HG03558 (cell line): ENCODE measurements around the gene ABRACL.
A peak's percentile ranks its signal among the peaks of the same experiment; 100 is the strongest.
"Not testable (repeated sequence)": the region's sequence is repeated elsewhere in the genome, so short reads cannot be mapped to it uniquely, and the experiment has no call there.

Experiments
- ATAC-seq: cut with Tn5 transposase; IDR thresholded peaks from one replicate; pipeline ENCODE4 v1.9.1; 2021; ENCODE audit warnings: moderate number of reproducible peaks; ENCODE audit not compliant: unreplicated experiment; ENCODE audit errors: extremely low read depth

The ABRACL gene

DNA sequence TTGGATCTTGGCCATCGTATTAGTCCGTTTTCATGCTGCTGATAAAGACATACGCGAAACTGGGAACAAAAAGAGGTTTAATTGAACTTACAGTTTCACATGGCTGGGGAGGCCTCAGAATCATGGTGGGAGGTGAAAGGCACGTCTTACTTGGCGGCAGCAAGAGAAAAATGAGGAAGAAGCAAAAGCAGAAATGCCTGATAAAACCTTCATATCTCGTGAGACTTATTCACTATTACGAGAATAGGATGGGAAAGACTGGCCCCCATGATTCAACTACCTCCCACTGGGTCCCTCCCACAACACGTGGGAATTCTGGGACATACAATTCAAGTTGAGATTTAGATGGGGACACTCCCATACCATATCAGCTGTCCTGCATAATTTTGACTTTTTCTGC is 20.4 kb upstream of the ABRACL start:
- ATAC-seq, result no peak

DNA sequence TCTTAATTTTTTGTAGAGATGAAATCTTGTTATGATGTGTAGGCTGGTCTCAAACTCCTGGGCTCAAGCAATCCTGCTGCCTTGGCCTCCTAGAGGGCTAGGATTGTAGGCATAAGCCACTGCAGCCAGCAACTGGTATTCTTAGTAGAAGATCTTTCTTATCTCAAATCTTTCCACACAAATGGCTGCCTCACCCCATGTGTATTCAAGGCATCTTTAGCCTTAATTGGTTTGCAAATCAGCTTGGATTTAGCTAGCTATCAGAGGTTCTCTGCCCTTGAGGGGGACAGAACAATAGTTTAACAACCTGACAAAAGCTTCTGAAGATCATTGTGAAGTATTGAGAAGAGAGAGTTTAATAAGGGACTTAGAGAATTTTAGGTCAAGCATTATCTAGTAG is 17.9 kb upstream of the ABRACL start:
- no peak for ATAC-seq

DNA sequence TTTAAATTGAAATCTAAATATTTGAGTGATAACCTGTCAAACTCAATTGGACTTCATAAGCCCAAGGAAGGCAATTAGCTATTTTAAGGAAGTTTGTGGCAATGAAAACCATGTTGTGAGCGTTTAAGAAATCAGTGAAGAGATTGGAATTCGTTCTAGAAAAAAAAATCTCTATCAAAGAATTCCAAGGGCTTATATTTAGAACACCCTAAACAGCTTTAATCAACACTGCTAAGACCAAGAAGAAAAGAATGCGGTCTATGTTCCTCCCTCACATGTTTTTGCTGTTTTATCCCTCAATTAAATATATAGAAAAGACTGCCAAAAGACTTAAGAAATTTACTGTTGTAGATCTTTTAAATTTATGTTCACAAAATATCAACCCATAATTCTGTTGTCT is 16.6 kb upstream of the ABRACL start:
- no peak for ATAC-seq

DNA sequence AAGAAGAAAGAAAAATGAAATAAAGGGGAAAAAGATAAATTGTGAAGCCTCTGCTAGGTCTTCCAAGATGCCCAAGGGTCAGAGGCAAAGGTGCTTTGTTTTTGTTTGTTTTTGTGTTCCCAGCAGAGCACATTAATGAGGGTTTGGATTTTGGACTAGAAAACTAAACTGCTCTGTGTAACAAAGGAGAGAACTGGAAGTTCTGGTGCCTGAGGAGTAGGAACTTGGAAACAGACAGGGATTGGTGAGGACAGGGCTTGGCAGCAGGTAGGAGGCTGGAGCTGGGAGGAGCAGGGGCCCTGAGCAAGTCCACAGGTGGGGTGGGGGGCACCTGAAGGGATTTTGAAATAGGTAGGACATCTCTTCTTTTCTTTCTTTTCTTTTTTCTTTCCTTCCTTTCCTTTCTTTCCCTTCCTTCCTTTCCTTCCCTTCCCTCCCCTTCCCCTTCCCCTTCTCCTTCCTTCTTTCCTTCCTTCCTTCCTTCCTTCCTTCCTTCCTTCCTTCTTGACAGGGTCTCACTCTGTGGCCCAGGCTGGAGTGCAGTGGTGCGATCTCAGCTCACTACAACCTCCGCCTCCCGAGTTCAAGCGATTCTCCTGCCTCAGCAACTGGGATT is 15.3 kb upstream of the ABRACL start:
- no peak for ATAC-seq

DNA sequence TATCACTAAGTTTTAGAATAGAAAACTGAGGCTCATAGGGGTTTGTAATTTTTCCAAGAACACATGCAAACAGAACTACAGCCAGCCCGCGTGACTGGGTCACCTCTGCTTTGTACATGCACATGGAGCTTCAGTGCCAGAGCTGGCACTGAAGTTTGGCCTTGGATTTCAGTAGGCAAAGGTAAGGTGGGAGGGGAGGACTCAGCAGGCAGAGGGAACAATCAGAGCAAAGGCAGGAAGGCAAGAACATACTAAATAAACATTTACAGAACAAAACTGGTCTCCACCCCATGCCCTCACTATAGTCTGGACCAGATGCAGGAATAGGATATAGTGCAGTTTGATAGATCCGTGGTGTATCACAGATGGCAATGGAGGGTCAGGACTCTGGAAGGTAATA is 13.6 kb upstream of the ABRACL start:
- ATAC-seq, result no peak

DNA sequence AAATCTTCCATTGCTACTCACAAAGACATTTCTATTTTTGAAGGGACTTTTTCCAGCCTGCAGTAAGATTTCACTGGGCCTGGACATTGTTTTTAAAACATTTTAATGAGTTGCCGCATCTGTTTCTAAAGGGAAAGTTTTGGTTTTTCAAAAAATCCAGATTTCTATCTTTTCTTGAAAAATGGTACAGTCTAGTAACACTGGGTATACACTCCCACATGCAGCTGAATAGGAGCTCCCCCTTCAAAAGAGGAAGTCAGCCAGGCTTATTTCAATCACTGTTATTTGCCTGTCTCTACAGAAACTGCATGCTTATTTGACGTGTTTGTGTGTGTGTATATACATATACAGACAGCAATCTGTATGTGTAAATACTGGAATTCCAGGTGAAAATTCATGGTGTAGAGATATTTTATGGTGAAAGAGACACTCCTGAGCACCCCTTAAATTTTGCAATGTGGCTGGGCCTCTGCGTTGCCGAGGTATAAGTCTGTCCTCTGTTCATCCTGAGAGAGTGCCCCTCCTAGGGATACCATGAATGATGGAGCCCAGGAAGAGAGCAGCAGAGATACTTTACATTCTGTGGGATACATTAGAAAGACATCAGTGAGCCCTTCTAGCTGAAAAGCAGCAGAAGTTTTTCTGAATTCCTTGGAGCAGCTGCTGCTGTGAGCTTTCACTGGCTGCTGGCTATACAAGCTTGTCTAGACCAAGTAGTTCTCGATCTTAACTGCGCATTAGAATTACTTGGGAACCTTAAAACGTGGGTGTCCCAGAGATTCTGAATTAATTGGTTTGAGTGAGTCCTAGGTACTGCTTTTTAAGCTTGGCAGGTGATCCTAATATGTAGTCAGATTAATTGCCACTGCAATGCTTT is 12.0 kb upstream of the ABRACL start:
- ATAC-seq, result no peak

DNA sequence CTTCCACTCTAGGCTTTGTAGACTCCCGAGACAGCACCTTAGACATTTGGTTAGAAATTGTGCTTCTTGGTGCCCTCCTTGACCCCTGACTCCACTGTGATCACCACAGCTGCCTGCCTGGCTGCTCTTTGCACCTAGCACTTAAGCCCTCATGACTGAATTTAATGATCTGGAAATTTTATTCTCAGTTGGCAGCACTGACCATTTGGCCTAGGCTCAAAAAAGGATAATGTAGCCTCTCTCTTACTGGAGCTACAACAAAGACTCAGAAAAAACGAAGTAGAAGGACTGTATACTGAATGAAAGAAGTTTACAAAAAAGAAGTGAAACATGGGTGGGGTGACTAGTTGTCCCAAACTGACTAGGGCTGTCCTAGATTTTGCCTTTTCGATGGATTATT is 11.3 kb upstream of the ABRACL start:
- ATAC-seq, result no peak

DNA sequence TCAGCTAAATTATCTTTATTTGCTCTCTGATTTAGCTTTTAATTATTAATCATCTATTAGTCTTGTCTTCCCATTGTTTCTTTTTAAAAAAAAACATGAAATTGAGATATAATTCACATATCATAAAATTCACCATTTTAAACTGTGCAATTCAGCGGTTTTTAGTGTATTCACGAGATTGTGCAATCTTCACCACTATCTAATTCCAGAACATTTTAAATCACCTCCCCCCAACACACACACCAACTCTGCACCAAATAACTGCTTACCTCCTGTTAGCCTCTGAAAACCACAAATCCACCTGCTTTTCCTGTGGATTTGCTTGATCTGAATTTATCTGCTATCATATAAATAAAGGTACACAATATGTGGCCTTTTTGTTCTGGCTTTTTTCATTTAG is 8.8 kb upstream of the ABRACL start:
- no peak for ATAC-seq

DNA sequence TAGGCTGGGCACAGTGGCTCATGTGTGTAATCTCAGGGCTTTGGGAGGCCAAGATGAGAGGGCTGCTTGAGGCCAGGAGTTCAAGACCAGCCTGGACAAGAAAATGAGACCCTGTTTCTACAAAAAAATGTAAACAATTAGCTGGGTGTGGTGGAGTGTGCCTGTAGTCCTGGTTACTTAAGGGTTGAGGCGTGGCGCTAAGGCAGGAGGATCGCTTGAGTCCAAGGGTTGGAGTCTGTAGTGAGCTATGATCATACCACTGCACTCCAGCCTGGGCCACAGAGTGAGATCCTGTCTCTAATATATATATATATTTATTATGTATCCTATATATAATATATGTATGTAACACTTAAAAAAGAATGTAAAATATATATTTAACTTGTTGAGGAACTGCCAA is 7.9 kb upstream of the ABRACL start:
- no peak for ATAC-seq

DNA sequence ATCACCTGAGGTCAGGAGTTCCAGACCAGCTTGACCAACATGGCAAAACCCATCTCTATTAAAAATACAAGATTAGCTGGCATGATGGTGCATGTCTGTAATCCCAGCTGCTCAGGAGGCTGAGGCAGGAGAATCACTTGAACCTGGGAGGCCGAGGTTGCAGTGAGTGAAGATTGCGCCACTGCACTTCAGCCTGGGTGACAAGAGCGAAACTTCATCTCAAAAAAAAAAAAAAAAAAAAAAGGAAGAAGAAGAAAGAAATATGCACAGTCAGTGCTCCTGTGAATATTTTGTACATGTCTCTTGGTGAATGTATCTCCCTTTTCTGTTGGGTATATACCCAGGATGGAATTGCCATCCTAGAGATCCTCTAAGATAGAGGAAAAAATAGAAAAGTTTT is 3.1 kb upstream of the ABRACL start:
- not testable (repeated sequence) for ATAC-seq

DNA sequence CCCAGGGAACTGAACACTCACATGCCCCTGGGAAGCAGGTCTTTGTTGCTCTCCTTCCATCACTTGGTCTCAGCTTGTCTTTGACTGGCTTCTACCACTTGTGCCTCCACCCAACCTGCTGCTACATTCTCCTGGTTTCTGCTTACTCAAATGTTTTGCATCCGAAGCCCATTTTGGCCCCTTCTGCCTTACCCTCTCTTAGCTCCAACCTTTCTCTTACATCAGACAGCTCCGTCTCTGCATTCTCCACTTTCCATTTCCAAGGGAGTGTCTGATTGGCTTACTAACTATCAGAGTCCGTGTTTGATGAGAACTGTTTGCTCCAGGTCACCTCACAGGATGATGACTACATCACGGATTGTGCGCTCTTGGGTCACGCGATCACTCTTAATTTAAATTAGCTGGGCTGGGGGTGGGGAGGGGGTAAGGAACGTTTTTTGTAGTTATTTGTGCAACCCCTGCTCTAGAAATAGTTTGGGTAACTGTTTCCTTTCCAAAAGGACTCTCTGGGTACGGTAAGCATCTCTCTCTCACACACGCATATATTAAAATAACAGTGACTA is 844 bp upstream of the ABRACL start:
- no peak for ATAC-seq

DNA sequence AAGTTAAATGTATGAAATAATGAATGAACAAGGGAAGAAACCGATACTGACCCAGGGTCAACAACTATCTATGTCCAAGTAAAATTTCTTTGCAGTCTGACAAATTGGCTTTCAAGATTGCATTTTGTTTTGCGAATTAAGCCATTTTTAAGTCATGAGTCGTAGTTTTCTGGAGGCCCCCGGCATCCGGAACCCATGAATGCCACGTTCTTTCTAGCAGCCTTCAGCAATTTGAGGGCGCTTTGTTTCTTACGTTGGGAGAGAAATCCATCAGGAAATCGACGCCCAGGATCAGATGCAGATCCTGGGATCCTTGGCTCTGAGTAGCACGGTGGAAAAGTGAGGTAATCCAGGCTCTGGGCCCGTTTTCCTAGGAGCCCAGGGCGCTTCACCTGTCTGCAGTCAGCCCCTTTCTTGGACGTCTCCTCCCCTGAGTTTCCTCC is 309 bp upstream of the ABRACL start:
- ATAC-seq, result no peak

DNA sequence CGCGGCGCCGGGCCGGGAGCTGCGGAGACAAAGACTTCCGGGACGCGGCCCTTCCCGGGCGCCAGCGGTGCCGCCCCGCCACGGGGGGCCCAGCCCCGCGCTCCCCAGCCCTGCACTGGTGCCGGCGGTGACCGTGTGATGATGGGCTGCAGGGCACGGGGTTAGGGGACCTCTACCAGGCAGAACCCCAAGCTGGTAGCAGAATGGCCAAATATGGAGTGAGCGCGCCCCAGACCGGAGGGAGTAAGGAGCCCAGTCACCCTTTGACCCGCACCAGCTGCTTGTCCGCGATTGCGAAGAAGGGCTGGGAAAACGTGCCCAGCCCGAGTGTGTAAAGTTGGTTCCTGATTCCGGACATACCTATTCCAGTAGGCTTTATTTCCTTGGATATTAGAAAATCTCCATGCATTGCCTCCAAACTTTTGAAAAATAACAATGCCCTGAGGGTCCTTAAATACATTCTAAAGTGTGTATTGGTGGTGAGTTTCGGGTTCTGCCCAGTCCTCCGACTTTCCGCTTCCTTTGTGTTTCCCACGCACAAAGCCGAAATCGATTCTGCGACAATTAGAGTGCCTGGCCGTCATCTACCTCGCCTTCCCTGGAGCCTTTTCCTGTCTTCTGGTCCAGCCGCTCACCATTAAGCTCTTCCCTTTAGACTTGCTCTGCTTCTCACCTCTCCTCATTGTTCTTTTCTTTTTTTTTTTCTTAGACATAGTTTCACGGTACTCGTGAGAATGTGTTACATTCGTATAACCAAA is 1.1 kb downstream of the ABRACL start:
- ATAC-seq, result peak; percentile 7

DNA sequence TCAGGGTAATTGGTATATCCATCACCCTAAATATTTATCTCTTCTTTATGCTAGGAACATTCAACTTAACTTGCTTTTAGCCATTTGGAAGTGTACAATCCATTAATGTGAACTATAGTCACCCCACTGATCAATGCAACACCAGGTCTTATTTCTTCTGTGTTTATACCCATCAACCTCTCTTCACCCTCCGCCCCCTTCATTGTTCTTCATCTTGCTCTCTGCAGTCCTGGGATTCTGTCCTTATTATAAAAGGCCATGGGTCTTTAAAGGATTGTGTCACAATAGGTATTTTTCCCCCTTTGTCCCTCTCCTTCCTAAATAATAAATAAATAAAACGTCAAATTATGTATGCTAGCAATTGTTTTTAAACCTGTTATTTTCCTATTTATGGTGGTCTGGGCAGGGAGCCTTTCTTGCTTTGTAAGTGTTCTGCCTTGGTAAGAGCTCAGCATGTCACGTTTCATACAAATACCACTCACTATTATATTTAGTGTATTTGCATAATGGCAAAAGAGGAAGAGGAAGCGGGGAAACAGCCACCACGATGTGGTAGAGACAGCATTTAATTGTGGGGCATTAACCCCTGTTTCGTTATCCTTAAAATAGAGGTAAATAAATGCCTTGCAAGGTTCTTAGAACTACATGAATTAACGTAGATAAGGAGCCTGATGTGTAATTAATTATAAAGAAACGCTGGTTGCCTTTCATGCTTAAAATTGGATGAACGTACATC is 1.9 kb downstream of the ABRACL start:
- peak; percentile 44 for ATAC-seq

DNA sequence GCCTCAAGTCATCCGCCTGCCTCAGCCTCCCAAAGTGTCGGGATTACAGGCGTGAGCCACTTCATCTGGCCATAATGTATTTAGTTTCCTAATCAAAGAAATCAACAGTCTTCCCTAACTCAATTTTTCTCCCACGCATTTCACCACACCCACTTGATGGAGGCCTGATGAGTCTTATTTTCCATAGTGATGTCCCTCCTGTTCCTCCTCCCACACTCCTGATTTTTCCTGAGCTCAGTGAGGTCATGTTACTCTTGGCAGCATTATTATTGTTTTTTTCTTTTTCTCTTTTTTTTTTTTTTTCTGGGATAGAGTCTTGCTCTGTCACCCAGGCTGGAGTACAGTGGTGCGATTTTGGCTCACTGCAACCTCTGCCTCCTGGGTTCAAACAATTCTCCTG is 8.9 kb downstream of the ABRACL start:
- ATAC-seq, result no peak

DNA sequence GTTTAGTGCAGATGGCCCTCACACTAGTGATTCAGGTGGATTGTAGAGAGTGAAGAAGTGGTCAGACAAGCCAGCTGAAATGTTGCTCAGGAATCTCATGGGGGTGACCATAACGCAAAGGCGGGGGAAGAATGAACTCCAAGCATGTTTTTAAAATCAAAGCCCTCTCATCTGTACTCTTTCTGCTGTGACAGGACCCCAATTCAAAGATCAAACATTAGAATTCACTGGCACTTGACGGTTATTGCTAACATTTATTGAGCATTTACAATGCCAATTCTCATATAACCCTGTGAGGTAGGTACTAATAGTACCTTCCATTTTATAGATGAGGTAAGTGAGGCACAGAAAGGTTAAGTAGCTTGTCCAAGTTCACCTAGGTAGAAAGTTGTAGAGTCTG is 15.7 kb downstream of the ABRACL start:
- no peak for ATAC-seq

DNA sequence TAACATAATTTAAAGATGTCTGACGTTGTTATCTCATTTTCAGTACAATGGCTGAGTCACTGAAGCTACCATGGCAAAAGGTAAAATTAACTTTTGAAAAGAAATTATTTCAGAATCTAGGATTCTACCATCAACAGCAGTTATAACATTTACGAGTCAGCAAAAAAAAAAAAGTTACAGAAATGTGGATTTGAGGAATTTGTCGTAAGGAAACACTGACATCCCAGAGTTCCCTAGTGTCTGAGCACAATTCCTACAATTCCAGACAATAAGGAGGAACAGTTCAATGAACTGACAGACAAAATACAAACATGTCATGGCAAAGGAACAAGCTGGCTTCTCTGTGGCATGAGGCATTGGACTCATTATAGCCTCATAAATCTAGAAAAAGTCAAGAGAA is 19.1 kb downstream of the ABRACL start:
- no peak for ATAC-seq

DNA sequence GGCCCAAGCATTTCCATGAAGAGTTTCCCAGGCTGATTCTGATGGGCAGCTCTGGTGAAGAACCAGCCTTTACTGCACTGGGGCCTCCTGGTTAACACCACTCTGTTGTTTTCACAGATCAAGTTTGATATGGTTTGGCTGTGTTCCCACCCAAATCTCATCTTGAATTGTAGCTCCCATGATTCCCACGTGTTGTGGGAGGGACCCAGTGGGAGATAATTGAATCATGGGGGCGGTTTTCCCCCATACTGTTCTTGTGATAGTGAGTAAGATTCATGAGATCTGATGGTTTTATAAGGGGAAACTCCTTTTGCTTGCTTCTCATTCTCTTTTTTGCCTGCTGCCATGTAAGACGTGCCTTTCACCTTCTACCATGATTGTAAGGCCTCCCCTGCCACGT is 20.4 kb downstream of the ABRACL start:
- ATAC-seq, result not testable (repeated sequence)

DNA sequence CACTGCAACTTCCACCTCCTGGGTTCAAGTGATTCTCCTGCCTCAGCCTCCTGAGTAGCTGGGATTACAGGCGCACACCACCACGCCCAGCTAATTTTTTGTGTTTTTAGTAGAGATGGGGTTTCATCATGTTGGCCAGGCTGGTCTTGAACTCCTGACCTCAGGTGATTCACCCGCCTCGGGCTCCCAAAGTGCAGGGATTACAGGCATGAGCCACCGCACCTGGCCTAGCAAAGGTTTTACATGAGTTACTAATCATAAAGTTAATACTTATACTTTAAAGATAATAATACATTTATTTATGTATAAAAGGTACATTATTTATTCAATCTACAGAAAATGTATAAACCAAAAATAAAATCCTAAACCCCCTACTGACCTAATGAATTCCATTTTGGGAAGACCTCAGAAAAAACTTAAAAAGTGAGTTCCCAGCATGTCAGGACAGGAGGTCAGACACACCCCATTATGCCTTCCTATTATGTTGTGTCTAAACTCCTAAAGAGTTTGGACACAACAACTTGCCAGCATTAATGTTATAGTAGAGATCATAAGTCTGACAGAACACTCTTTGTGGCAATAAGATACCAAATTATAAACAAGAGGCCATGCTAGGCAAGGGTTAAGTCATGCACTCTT is 21.7 kb downstream of the ABRACL start:
- not testable (repeated sequence) for ATAC-seq
